ENCODE results near the gene TRAPPC3L.

The TRAPPC3L gene

GRCh38 chr6:116461932-116462885 is 83.3 kb downstream of the TRAPPC3L start:
- no peak for DNase-seq (ENCODE audit: extremely low spot score)
- CTCF ChIA-PET, result no interaction called here
- no peak for TF ChIP-seq ZNF384 (IDR thresholded peaks at IDR 0.05)

GRCh38 chr6:116461331-116461931 is 84.1 kb downstream of the TRAPPC3L start, which contains the start of gene CALHM6:
Gene CALHM6, plus strand, starts transcription at chr6:116461375. Its CDS starts 555 bp downstream, at chr6:116461930.
- POLR2A ChIA-PET, result no interaction called here

More at GRCh38 chr6:116461932-116462885, 83.3 kb downstream of the TRAPPC3L start:
- POLR2A ChIA-PET, result no interaction called here

DNA sequence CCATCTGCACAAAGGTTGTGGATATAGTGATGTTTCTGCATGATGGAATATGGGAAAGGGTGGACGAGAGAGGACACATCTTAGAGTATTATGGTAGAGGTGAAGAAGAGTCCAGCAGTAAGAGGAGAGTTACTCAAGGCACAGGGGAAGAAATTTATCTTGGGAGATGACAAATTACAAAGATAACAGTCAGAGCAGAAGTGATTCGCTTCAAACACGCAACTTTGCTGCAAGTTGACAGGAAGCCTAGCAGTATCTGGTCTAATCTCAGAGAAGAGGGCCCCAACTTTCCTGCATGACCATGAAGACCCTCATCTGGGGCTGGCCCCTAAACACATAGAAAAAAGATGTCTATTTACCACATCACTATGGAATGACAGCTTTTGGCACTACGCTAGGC is 85.6 kb downstream of the TRAPPC3L start:
- ChIA-PET POLR2A (no interaction called here), CTCF (no interaction called here)
- DNase-seq (ENCODE audit: extremely low spot score), result no peak
- TF ChIP-seq ELF4 (IDR thresholded peaks at IDR 0.05) (no peak), FOXK2 (IDR thresholded peaks at IDR 0.05) (no peak), L3MBTL2 (conservative IDR thresholded peaks at IDR 0.05) (no peak), SP1 (IDR thresholded peaks at IDR 0.05) (no peak), ARNT (IDR thresholded peaks at IDR 0.05) (no peak), CTBP1 (IDR thresholded peaks at IDR 0.05; ENCODE audit: borderline replicate concordance) (no peak)

More at GRCh38 chr6:116461331-116461931, 84.1 kb downstream of the TRAPPC3L start, which contains the start of gene CALHM6:
- DNase-seq (ENCODE audit: extremely low spot score), result no peak
- TF ChIP-seq PKNOX1 (IDR thresholded peaks at IDR 0.05), result no peak
- no peak for TF ChIP-seq CTBP1 (IDR thresholded peaks at IDR 0.05; ENCODE audit: borderline replicate concordance)
- TF ChIP-seq TARDBP (IDR thresholded peaks at IDR 0.05), result no peak
- TF ChIP-seq FOXK2 (IDR thresholded peaks at IDR 0.05), result no peak
- CTCF ChIA-PET, result interaction anchor here (0.6 kb wide), 1 partner anchor 9 kb away, joined by 3 read pairs; no protein-coding TSS in a partner anchor

DNA sequence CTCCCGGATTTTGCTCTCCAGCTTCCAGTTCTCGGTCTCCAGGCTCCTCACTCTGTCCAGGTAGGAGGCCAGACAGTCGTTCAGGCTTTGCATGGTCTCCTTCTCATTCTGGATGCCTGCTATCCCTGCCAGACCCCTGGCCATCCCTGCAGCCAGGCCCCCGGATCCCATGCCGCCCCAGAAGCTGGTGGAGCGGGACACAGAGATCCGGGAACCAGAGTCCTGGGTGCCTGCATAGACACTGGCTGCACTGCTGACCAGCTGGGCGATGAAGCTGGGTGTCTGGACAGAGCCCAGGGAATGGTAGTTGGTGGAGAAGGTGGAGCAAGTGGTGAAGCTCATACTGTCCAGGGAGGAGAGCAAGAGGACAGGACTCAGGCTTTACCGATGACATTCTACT is 87.2 kb downstream of the TRAPPC3L start:
- no peak for DNase-seq (ENCODE audit: extremely low spot score)
- POLR2A ChIA-PET, result no interaction called here
- CTCF ChIA-PET, result interaction anchor here (1.1 kb wide), 1 partner anchor 11 kb away, joined by 3 read pairs; no protein-coding TSS in a partner anchor
- TF ChIP-seq HDGF (IDR thresholded peaks at IDR 0.05; ENCODE audit: borderline replicate concordance) (no peak), SP1 (IDR thresholded peaks at IDR 0.05) (no peak), ARNT (IDR thresholded peaks at IDR 0.05) (no peak), L3MBTL2 (conservative IDR thresholded peaks at IDR 0.05) (no peak), FOXM1 (IDR thresholded peaks at IDR 0.05; ENCODE audit: borderline replicate concordance) (no peak), ELF4 (IDR thresholded peaks at IDR 0.05) (no peak), BHLHE40 (IDR thresholded peaks at IDR 0.05; ENCODE audit: borderline replicate concordance) (no peak), TARDBP (IDR thresholded peaks at IDR 0.05) (no peak), NFRKB (IDR thresholded peaks at IDR 0.05) (no peak)

DNA sequence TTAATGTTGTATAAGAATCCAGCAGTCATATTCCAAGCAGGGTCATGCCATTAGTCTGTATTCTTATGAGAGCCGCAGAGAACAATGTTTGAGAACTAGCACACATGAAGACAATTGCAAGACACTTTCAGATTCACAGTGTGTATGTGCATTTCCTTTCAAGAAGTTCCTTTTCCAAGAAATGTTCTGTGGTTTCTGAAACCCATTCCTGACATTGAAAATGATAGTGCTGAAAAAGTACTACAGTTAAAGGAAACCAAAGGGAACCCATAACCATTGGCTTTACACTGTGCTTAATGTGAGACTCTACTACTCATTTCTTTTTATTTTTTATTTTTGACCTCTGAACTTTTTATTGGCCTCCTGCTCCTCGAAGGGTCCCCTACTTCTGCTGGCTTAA is 88.6 kb downstream of the TRAPPC3L start:
- ChIA-PET POLR2A (no interaction called here), CTCF (no interaction called here)
- DNase-seq (ENCODE audit: extremely low spot score), result no peak
- TF ChIP-seq CTBP1 (IDR thresholded peaks at IDR 0.05; ENCODE audit: borderline replicate concordance) (no peak), TARDBP (IDR thresholded peaks at IDR 0.05) (no peak), SUZ12 (IDR thresholded peaks at IDR 0.05) (no peak), HDGF (IDR thresholded peaks at IDR 0.05; ENCODE audit: borderline replicate concordance) (no peak), BHLHE40 (IDR thresholded peaks at IDR 0.05; ENCODE audit: borderline replicate concordance) (no peak), FOXM1 (IDR thresholded peaks at IDR 0.05; ENCODE audit: borderline replicate concordance) (no peak), ZNF384 (IDR thresholded peaks at IDR 0.05) (no peak), LEF1 (IDR thresholded peaks at IDR 0.05; ENCODE audit: borderline replicate concordance) (no peak), ARNT (IDR thresholded peaks at IDR 0.05) (no peak), SP1 (IDR thresholded peaks at IDR 0.05) (no peak), FOXA1 (IDR thresholded peaks at IDR 0.05) (no peak), ELF4 (IDR thresholded peaks at IDR 0.05) (no peak), PKNOX1 (IDR thresholded peaks at IDR 0.05) (no peak), L3MBTL2 (conservative IDR thresholded peaks at IDR 0.05) (no peak), FOXK2 (IDR thresholded peaks at IDR 0.05) (no peak)

GRCh38 chr6:116456106-116456505 is 89.4 kb downstream of the TRAPPC3L start:
- DNase-seq (ENCODE audit: extremely low spot score), result no peak
- ChIA-PET POLR2A (no interaction called here), CTCF (no interaction called here)
- TF ChIP-seq FOXM1 (IDR thresholded peaks at IDR 0.05; ENCODE audit: borderline replicate concordance) (no peak), FOXA1 (IDR thresholded peaks at IDR 0.05) (no peak), BHLHE40 (IDR thresholded peaks at IDR 0.05; ENCODE audit: borderline replicate concordance) (no peak), HDGF (IDR thresholded peaks at IDR 0.05; ENCODE audit: borderline replicate concordance) (no peak), PKNOX1 (IDR thresholded peaks at IDR 0.05) (no peak), L3MBTL2 (conservative IDR thresholded peaks at IDR 0.05) (no peak), FOXK2 (IDR thresholded peaks at IDR 0.05) (no peak), LEF1 (IDR thresholded peaks at IDR 0.05; ENCODE audit: borderline replicate concordance) (no peak)

Measured in HEK293T (cell line).